Kidney (tissue), 14 donors: ENCODE results near the gene CSTB. TPM values are rescaled to one million over a fixed set of nuclear protein-coding genes. Genes with fewer than 3 reads are reported as not detected.

Experiments used
- DNase-seq, 5 donors: peaks; one replicate each; pipeline ENCODE4 v3.0.0-alpha.2; 2013 to 2020
- FAIRE-seq: peaks from 2 replicates; lab custom pipeline; 2012; peaks lifted over from hg19 to GRCh38; lab: Jason Lieb, UNC
- H3K27ac ChIP-seq, 2 donors: one replicate each; pipeline ENCODE4 v1.7.0; 2013; ENCODE audit warnings: low read depth in 2 of 2, low read length in 2 of 2, inconsistent platforms in 1 of 2
- H3K27me3 ChIP-seq: one replicate; pipeline ENCODE4 v1.7.1; 2013; ENCODE audit warnings: low read length, inconsistent platforms; ENCODE audit not compliant: control insufficient read depth, insufficient read depth
- H3K36me3 ChIP-seq, 3 donors: one replicate each; pipeline versions ENCODE4 v1.7.0 to v1.7.1; 2013; ENCODE audit warnings: low read length in 3 of 3, control low read depth in 1 of 3, inconsistent platforms in 1 of 3; ENCODE audit not compliant: insufficient read depth in 3 of 3, control insufficient read depth in 2 of 3
- H3K4me1 ChIP-seq, 3 donors: one replicate each; pipeline versions ENCODE4 v1.7.0 to v1.7.1; 2013; ENCODE audit warnings: low read length in 3 of 3, inconsistent platforms in 1 of 3, low read depth in 1 of 3; ENCODE audit not compliant: control insufficient read depth in 2 of 3, insufficient read depth in 2 of 3
- H3K4me3 ChIP-seq, 3 donors: one replicate each; pipeline versions ENCODE4 v1.7.0 to v1.8.1; 2013; ENCODE audit warnings: low read length in 3 of 3, control low read depth in 1 of 3, inconsistent platforms in 1 of 3
- H3K9ac ChIP-seq, 3 donors: one replicate each; pipeline versions ENCODE4 v1.7.0 to v1.7.1; 2013; ENCODE audit warnings: low read length in 3 of 3, control low read depth in 1 of 3, inconsistent platforms in 1 of 3
- H3K9me3 ChIP-seq, 3 donors: one replicate each; pipeline versions ENCODE4 v1.7.0 to v1.7.1; 2013; ENCODE audit warnings: low read length in 3 of 3, control low read depth in 1 of 3, inconsistent platforms in 1 of 3; ENCODE audit not compliant: control insufficient read depth in 2 of 3, insufficient read depth in 1 of 3
- CTCF ChIP-seq: IDR thresholded peaks from 3 replicates; pipeline ENCODE4 v1.5.1; 2012; ENCODE audit warnings: mild to moderate bottlenecking, moderate library complexity, borderline replicate concordance; ENCODE audit not compliant: insufficient read depth; ENCODE audit errors: extremely low read depth
- intact Hi-C: fragments of 100-400 bp; cut with DNase I; formaldehyde crosslinking; loops from one replicate; pipeline ENCODE4 v1.11.1; 2022
- polyA plus RNA-seq: library from polyadenylated mRNA; stranded (reverse); fragments of 350-450 nt; fragmentation: Illumina TruSeq; extraction: RNeasy Lipid Tissue Mini Kit (QIAGEN cat#74804); gene quantifications from one replicate; pipeline ENCODE4 v1.2.3, GENCODE V29; 2014; ENCODE audit warnings: low read depth, low replicate concordance; ENCODE audit not compliant: insufficient read depth
- total RNA-seq: library from RNA; stranded (reverse); fragmentation: NEBNext Ultra II Directional; extraction: Animal tissue kit (Norgen Biotek cat#: 25700); gene quantifications from one replicate; pipeline ENCODE4 v1.2.1, GENCODE V29; 2021
- donor health status: control.
- donor health status: control.
- donor health status: control.
- donor health status: control.
- donor health status: control.
- donor health status: DM: yes; HTN: yes; CAD: no.
- donor health status: Normal renal cell carcinoma (clear cell type).

CSTB gene
- total and polyA plus RNA-seq, 2 donors from 2014 or later = 74.5 to 97.8 TPM

DNA sequence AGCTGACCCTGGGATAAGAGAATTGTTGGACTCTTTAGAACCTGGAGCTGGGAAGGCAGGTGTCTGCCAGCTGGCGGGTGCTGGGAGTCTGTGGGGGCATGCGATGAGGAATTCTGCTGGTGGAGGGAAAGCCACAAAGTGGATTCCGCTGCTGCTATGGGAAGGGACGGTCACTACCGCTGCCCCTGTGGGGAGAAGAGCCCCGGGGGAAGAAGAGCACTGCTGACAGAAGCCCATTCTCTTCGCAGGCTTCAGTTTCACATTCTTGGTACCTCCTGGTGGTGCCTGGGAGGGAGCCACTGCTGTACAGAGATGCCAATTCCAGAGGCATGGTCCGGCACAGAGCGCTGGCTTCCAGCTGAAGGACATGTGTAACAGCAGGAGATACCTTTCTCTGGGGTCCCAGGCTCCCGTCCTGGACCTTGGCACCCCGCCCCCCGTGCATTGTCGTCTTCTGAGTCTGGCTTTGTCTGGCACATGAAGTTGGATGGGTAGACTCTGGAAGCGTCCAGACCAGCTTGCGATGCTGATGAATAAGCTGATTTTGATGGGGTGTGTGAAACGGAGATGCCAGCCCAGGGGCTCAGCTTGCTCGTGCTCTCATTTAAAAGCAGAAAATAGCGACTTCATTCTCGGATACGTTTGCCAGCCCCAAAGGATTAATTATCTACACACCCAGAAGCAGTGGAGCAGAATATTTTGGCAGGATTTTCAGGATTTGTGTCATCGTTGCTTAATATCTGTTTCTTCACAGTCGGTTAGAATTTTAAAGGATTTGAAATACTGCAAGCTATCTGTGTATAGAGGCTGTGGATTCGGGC is 44.0 kb downstream of the CSTB start:
- no peaks in the 10 kb centered on the region for H3K36me3 ChIP-seq
- no peak for TF ChIP-seq CTCF
- no peaks in the 10 kb centered on the region for H3K27me3 ChIP-seq
- H3K4me1 ChIP-seq = peaks cover 0 to 53% (median 39%) of the 10 kb centered on the region in 3 donors
- peak overlapping the region; percentile 43 to 92 for H3K27ac ChIP-seq
- H3K4me3 ChIP-seq = peak overlapping the region in 2 of 3 donors; percentile 10 to 50
- intact Hi-C loops = no loop called here
- no peak for DNase-seq
- FAIRE-seq = peak; percentile 45
- H3K9me3 ChIP-seq = no peaks in the 10 kb centered on the region
- peak overlapping the region in 1 of 3 donors; percentile 69 for H3K9ac ChIP-seq

- H3K4me3 ChIP-seq = peak overlapping the region in 2 of 3 donors; percentile 10 to 50
- H3K9me3 ChIP-seq = peaks cover 0 to 2% (median 0%) of the 10 kb centered on the region in 3 donors
- peak overlapping the region in 2 of 3 donors; percentile 39 to 69 for H3K9ac ChIP-seq
- FAIRE-seq (no peak), DNase-seq (no peak)
- TF ChIP-seq CTCF = no peak
- peak overlapping the region; percentile 43 to 92 for H3K27ac ChIP-seq
- H3K36me3 ChIP-seq = peaks cover 0 to 2% (median 0%) of the 10 kb centered on the region in 3 donors
- H3K4me1 ChIP-seq = peaks cover 0 to 56% (median 43%) of the 10 kb centered on the region in 3 donors
- no peaks in the 10 kb centered on the region for H3K27me3 ChIP-seq
- intact Hi-C loops = no loop called here
These were observed 44.6 kb downstream of the CSTB start for GRCh38 chr21:43731476-43731875.

DNA sequence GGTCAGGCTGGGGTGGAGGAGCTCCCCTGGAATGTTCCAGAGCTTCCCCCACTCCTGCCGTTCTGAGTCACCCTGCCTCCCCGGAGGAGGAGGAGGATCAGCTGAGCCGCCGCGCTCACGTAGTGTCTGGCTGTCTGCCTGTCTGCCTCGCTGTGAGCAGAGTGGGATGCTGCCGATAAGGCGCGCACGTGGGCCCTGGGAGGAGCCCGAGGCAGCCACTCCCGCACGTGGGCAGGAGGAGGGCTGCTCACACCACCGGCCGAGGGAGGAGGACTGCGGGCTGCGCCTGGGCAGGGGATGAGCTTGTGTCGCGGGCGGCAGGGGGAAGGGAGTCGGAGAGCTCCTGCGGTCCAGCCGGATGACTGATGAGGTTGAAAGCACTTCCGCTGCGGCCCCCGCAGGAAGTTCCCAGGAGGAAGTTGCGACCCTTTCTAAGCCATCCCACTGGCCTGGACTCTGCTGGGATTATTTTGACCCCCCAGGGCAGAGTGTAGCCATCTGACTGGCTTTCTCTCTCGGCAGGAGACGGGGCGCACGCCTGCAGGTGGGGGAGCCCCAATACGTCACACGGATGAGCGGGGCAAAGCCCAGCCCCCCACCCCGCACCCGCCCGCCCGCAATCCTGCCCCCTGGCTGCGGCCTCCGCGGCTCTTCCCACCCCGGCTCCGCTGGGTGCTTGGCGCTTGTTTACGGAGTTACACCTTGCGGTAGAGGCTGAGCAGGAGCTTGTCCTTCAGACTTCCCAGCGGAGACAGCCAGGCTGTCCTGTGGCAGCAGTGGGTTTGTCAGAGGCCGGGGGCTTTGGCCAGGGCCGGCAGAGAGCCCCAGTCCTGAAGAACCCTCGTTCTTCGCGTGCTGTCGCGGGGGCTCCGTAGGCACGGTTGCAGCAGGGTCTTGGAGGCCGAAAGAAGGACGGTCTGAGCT is 47.4 kb downstream of the CSTB start:
- Histone ChIP-seq H3K36me3 (peaks cover 0 to 5% (median 0%) of the 10 kb centered on the region in 3 donors), H3K4me3 (peak overlapping the region; percentile 43 to 64 (median 52)), H3K27ac (peak overlapping the region; percentile 92 to 98), H3K9me3 (peaks cover 0 to 2% (median 0%) of the 10 kb centered on the region in 3 donors), H3K27me3 (no peaks in the 10 kb centered on the region), H3K9ac (peak overlapping the region; percentile 33 to 66 (median 57)), H3K4me1 (peaks cover 0 to 49% (median 43%) of the 10 kb centered on the region in 3 donors)
- intact Hi-C loops = no loop called here
- peak; percentile 92 to 99 (median 95) for DNase-seq
- FAIRE-seq = no peak
- TF ChIP-seq CTCF = no peak
